Stimulated activated CD4-positive, alpha-beta T cell treated with anti-CD3 and anti-CD28 coated beads, Interleukin-1b, Interleukin-23, amount 100 ng/mL, for 1 hour (primary cell): ENCODE measurements around the gene GALK2.
"Not testable (repeated sequence)": the region's sequence is repeated elsewhere in the genome, so short reads cannot be mapped to it uniquely, and the experiment has no call there.

Experiments
- DNase-seq, 2 donors: peaks; one replicate each; pipeline ENCODE4 v3.0.0-alpha.2; 2020; ENCODE audit warnings: low read depth in 2 of 2

The GALK2 gene

GRCh38 chr15:49339656-49340055 lies 169.6 kb downstream of the GALK2 start:
- DNase-seq: no peak

- DNase-seq: no peak
Measured at GRCh38 chr15:49343546-49343945, 173.5 kb downstream of the GALK2 start.

GRCh38 chr15:49354439-49354838 lies 184.4 kb downstream of the GALK2 start:
- not testable (repeated sequence) for DNase-seq

GRCh38 chr15:49361370-49361769 lies 191.3 kb downstream of the GALK2 start:
- DNase-seq: no peak

GRCh38 chr15:49366496-49366895 lies 196.4 kb downstream of the GALK2 start:
- no peak for DNase-seq

GRCh38 chr15:49370782-49371181 lies 200.7 kb downstream of the GALK2 start:
- DNase-seq: no peak

- no peak for DNase-seq
Measured at GRCh38 chr15:49372366-49372765, 202.3 kb downstream of the GALK2 start.

- DNase-seq: no peak
Measured at GRCh38 chr15:49379996-49380395, 209.9 kb downstream of the GALK2 start.

GRCh38 chr15:49380912-49381311 lies 210.9 kb downstream of the GALK2 start:
- DNase-seq: no peak
